Skeletal muscle tissue (tissue), 4 donors: ENCODE results near the gene CUBN. TPM values are rescaled to one million over a fixed set of nuclear protein-coding genes. Genes with fewer than 3 reads are reported as not detected.

Experiments used
- H3K27ac ChIP-seq: one replicate; pipeline ENCODE4 v1.7.0; 2013; ENCODE audit warnings: mild to moderate bottlenecking, low read depth, low read length, inconsistent platforms
- H3K27me3 ChIP-seq, 3 donors: one replicate each; pipeline ENCODE4 v1.7.0; 2013; ENCODE audit warnings: low read length in 3 of 3; ENCODE audit not compliant: control insufficient read depth in 3 of 3, insufficient read depth in 3 of 3
- H3K36me3 ChIP-seq, 3 donors: one replicate each; pipeline ENCODE4 v1.7.0; 2013; ENCODE audit warnings: low read length in 3 of 3; ENCODE audit not compliant: control insufficient read depth in 3 of 3, insufficient read depth in 3 of 3
- H3K4me1 ChIP-seq, 3 donors: one replicate each; pipeline ENCODE4 v1.7.0; 2013; ENCODE audit warnings: low read length in 3 of 3, mild to moderate bottlenecking in 3 of 3; ENCODE audit not compliant: control insufficient read depth in 3 of 3, insufficient read depth in 3 of 3
- H3K4me3 ChIP-seq, 3 donors: one replicate each; pipeline ENCODE4 v1.7.0; 2013; ENCODE audit warnings: low read length in 3 of 3
- H3K9ac ChIP-seq, 3 donors: one replicate each; pipeline ENCODE4 v1.7.0; 2013; ENCODE audit warnings: low read length in 3 of 3, mild to moderate bottlenecking in 3 of 3, moderate library complexity in 2 of 3, low read depth in 1 of 3
- H3K9me3 ChIP-seq, 3 donors: one replicate each; pipeline ENCODE4 v1.7.0; 2013; ENCODE audit warnings: low read length in 3 of 3; ENCODE audit not compliant: control insufficient read depth in 3 of 3
- total RNA-seq: library from RNA; depleted of rRNA; stranded (reverse); fragments of >200 nt; gene quantifications from one replicate; pipeline ENCODE4 v1.2.3, GENCODE V29; 2014
- donor health status: Osteomylitis.

CUBN gene
- total RNA-seq, 1 donor from 2014 or later = 4.2 TPM

- H3K9me3 ChIP-seq = no peaks in the 10 kb centered on the region
- H3K27me3 ChIP-seq = no peaks in the 10 kb centered on the region
- no peaks in the 10 kb centered on the region for H3K4me1 ChIP-seq
- H3K36me3 ChIP-seq = no peaks in the 10 kb centered on the region
- no peak overlapping the region for H3K9ac ChIP-seq
- no peak overlapping the region for H3K4me3 ChIP-seq
- H3K27ac ChIP-seq = no peak overlapping the region
Observed at GRCh38 chr10:17144032-17144431, 14.4 kb upstream of the CUBN start.

DNA sequence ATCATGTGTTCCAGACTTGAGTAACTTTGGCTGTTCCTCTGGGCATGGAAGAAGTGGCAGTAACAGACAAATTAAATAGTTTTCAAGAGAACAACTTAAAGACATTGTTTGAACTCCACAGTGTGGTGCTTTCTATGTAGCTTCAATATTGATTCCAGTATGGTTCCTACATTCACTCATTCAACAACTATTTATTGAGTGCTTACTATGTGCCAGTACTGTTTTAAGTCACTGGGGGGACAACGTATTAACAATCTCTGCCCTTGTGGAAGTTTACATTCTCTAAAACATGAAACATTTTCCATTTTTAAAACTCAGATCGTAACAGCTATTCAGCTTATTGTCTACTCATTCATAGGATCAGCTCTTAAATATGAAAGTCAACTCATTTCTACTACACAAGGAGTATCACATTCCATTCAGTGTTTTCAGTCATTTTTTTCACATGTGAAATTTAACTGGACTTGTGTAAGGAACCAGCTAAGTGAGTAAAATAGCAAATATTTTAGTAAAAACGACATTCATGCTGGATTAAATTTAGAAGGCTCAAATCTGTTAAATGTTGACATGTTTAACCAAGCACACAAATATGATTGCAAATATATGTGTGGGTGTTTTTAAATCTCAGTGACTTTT lies 13.6 kb upstream of the CUBN start:
- H3K9me3 ChIP-seq = no peaks in the 10 kb centered on the region
- H3K4me1 ChIP-seq = no peaks in the 10 kb centered on the region
- H3K27ac ChIP-seq = no peak overlapping the region
- H3K9ac ChIP-seq = no peak overlapping the region
- no peaks in the 10 kb centered on the region for H3K27me3 ChIP-seq
- H3K4me3 ChIP-seq = no peak overlapping the region
- no peaks in the 10 kb centered on the region for H3K36me3 ChIP-seq

GRCh38 chr10:17141504-17142229 lies 12.1 kb upstream of the CUBN start:
- Histone ChIP-seq H3K27ac (no peak overlapping the region), H3K27me3 (no peaks in the 10 kb centered on the region)

GRCh38 chr10:17140386-17140761 lies 10.8 kb upstream of the CUBN start:
- Histone ChIP-seq H3K4me3 (no peak overlapping the region), H3K36me3 (no peaks in the 10 kb centered on the region)

More at GRCh38 chr10:17141504-17142229, 12.1 kb upstream of the CUBN start:
- Histone ChIP-seq H3K36me3 (no peaks in the 10 kb centered on the region), H3K9ac (no peak overlapping the region), H3K4me1 (no peaks in the 10 kb centered on the region), H3K4me3 (no peak overlapping the region), H3K9me3 (no peaks in the 10 kb centered on the region)

DNA sequence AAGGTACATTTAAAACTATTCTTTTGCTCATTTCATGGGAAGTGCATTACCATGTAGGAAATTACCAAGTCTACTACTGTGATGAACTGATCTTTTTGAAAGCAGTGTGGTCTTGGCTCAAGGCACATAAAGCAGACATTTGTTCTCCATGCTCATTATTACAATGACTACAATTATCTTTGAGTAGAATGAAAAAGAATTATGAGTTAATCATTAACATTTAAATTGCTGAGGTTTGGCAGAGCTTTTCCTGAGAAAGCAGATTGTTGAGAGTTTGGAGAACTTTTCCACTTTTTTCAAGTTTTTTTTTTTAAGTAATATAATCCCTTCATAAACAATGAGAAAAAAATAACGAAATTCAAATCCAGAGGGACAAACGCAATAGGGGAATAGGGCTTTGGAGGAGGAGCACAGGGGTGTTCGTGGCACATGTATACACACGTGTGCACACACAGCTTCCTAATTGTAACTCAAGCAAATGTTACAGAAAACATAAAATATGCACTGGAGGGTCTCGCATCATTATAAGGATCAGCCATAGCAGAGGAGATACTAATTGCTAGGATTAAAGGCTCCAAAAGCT lies 8.9 kb upstream of the CUBN start:
- Histone ChIP-seq H3K27ac (no peak overlapping the region), H3K9ac (no peak overlapping the region), H3K27me3 (no peaks in the 10 kb centered on the region), H3K4me3 (no peak overlapping the region), H3K4me1 (no peaks in the 10 kb centered on the region), H3K9me3 (no peaks in the 10 kb centered on the region), H3K36me3 (no peaks in the 10 kb centered on the region)

More at GRCh38 chr10:17140386-17140761, 10.8 kb upstream of the CUBN start:
- Histone ChIP-seq H3K4me1 (no peaks in the 10 kb centered on the region), H3K27me3 (no peaks in the 10 kb centered on the region), H3K9me3 (no peaks in the 10 kb centered on the region), H3K27ac (no peak overlapping the region), H3K9ac (no peak overlapping the region)

DNA sequence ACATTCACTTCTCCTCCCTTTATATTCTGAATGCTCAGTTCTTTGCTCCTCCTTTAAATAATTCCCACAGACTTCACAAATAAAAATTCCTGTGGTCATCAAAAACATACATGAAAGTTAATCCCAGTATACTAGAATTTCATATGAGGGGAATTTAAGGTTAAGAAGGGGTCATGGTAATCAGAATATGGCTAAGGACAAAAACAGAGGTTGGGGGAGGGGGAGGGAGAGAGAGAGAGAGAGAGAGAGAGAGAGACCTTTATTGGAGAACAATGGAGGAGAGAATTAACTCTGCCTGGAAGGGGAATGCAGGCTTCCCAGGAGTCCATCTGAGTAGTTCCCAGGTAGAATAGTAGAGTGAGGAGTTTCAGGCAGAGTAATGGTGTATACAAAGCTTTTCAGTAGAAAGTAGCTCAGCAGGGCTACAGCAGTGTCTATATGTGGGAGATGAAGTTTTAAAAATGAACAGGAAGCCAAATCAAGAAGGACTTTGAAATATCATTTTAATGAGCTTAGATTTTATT lies 5.2 kb upstream of the CUBN start:
- H3K27ac ChIP-seq = no peak overlapping the region
- no peaks in the 10 kb centered on the region for H3K27me3 ChIP-seq
- no peaks in the 10 kb centered on the region for H3K9me3 ChIP-seq
- H3K4me3 ChIP-seq = no peak overlapping the region
- no peaks in the 10 kb centered on the region for H3K36me3 ChIP-seq
- no peaks in the 10 kb centered on the region for H3K4me1 ChIP-seq
- H3K9ac ChIP-seq = no peak overlapping the region

DNA sequence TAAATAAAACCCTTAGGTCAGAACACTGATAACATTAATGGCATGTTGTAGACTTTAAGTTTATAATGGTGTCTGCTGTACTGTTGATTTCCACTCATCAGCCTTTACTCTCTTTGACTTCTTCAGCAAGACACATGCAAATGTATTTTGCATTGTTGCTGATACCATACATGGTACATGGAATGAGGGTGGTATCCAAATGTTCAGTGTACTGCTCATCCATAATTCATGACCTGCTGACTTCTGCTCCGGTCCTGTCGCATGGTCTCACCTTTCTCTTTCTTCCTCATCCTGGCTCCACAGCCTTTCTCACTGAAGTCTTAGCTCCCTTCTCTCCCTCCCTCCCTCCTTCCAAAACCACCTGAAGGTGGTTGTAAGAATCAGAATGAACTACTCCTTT lies 4.7 kb upstream of the CUBN start:
- Histone ChIP-seq H3K9me3 (no peaks in the 10 kb centered on the region), H3K4me3 (no peak overlapping the region), H3K27me3 (no peaks in the 10 kb centered on the region), H3K4me1 (no peaks in the 10 kb centered on the region), H3K9ac (no peak overlapping the region), H3K36me3 (no peaks in the 10 kb centered on the region), H3K27ac (no peak overlapping the region)

DNA sequence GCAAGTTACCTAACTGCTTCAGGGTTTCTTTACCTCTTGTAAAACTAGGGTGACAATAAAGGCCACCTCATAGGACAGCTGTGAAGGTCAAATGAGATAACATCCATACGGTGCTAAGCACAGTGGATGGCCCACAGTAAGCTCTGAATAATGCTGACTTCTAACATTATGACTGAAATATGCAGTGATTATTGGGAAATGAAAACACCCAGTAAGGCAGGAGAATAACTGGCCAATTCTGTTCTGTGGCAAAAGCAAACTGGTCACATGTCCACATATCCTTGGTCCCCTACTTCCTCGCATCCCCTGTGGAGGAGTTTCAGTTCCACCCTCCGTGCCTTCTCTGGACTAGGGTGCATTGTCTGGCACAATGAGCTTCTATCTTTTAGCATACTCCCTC lies 1.4 kb downstream of the CUBN start:
- H3K9me3 ChIP-seq = no peaks in the 10 kb centered on the region
- H3K27me3 ChIP-seq = no peaks in the 10 kb centered on the region
- no peaks in the 10 kb centered on the region for H3K36me3 ChIP-seq
- H3K27ac ChIP-seq = no peak overlapping the region
- H3K4me3 ChIP-seq = no peak overlapping the region
- H3K4me1 ChIP-seq = no peaks in the 10 kb centered on the region
- H3K9ac ChIP-seq = no peak overlapping the region

- Histone ChIP-seq H3K27ac (no peak overlapping the region), H3K9ac (no peak overlapping the region), H3K36me3 (peaks cover 0 to 3% (median 0%) of the 10 kb centered on the region in 3 donors), H3K4me1 (no peaks in the 10 kb centered on the region), H3K4me3 (no peak overlapping the region), H3K9me3 (no peaks in the 10 kb centered on the region), H3K27me3 (no peaks in the 10 kb centered on the region)
Observed at GRCh38 chr10:17126327-17126726, 3.3 kb downstream of the CUBN start.
